K562 (cell line): ENCODE measurements around the gene XPNPEP3. TPM values are rescaled to one million over a fixed set of nuclear protein-coding genes. Genes with fewer than 3 reads are reported as not detected.
A peak's percentile ranks its signal among the peaks of the same experiment; 100 is the strongest.

Experiments used
- CEBPB ChIP-seq: fragments of 450-650 bp; IDR thresholded peaks from 2 replicates; pipeline ENCODE4 v1.6.1; 2016; ENCODE audit warnings: missing genetic modification characterization, missing compliant biosample characterization
- HSF4 ChIP-seq: fragments of 250-450 bp; sonication (Bioruptor Pico); IDR thresholded peaks from 2 replicates; pipeline ENCODE4 v2.1.2; 2022; ENCODE audit warnings: mild to moderate bottlenecking, moderate library complexity, borderline replicate concordance
- KLF10 ChIP-seq: fragments of 250-450 bp; sonication (Bioruptor Pico); IDR thresholded peaks from 2 replicates; pipeline ENCODE4 v1.6.1; 2021; ENCODE audit warnings: matching md5 sums
- LCOR ChIP-seq: sonication (generic); formaldehyde crosslinking; IDR thresholded peaks from 2 replicates; pipeline ENCODE4 v1.8.0; 2022; ENCODE audit warnings: mild to moderate bottlenecking, missing genetic modification reagents
- MTF1 ChIP-seq: fragments of 250-450 bp; sonication (Bioruptor Pico); IDR thresholded peaks from 2 replicates; pipeline ENCODE4 v1.9.0; 2021; ENCODE audit warnings: moderate library complexity, mild to moderate bottlenecking, inconsistent platforms, borderline replicate concordance
- MYBL2 ChIP-seq, 2 experiments: fragments of 450-650 bp in 1 of 2; sonication (generic) in 1 of 2; formaldehyde crosslinking in 1 of 2; IDR thresholded peaks; 2 replicates each; pipeline versions ENCODE4 v1.6.1 to v1.8.1; 2017 to 2022; ENCODE audit warnings: borderline replicate concordance in 1 of 2, inconsistent platforms in 1 of 2, low read depth in 1 of 2, mild to moderate bottlenecking in 1 of 2, missing genetic modification reagents in 1 of 2, moderate library complexity in 1 of 2
- NCOA4 ChIP-seq: fragments of 450-650 bp; IDR thresholded peaks from 2 replicates; pipeline ENCODE4 v1.6.1; 2018; ENCODE audit warnings: mild to moderate bottlenecking; ENCODE audit not compliant: partially characterized antibody
- NR2C2 ChIP-seq, 2 experiments: fragments of 200-800 bp in 1 of 2; sonication (Bioruptor generic) in 1 of 2; sonication (generic) in 1 of 2; formaldehyde crosslinking in 1 of 2; IDR thresholded peaks; 2 replicates each; pipeline versions ENCODE4 v1.6.1 to v1.8.0; 2016 to 2022; ENCODE audit warnings: mild to moderate bottlenecking in 1 of 2, missing compliant biosample characterization in 1 of 2, missing genetic modification characterization in 1 of 2, missing genetic modification reagents in 1 of 2
- NR4A1 ChIP-seq, 2 experiments: fragments of 250-450 bp in 1 of 2; fragments of 450-650 bp in 1 of 2; sonication (Bioruptor Pico) in 1 of 2; IDR thresholded peaks; 2 replicates each; pipeline versions ENCODE4 v1.4.0 to v1.6.1; 2016 to 2020; ENCODE audit warnings: mild to moderate bottlenecking in 2 of 2, missing compliant biosample characterization in 1 of 2, missing genetic modification characterization in 1 of 2, moderate library complexity in 1 of 2
- POLR2G ChIP-seq: fragments of 200-400 bp; formaldehyde crosslinking; IDR thresholded peaks from 2 replicates; pipeline ENCODE4 v1.6.1; 2017; ENCODE audit warnings: low read depth, mild to moderate bottlenecking, antibody characterized with exemption, low read length, moderate library complexity
- PRPF4 ChIP-seq: fragments of 200-400 bp; formaldehyde crosslinking; IDR thresholded peaks from one replicate; pipeline ENCODE4 v1.6.1; 2017; ENCODE audit warnings: low read length, low read depth, mild to moderate bottlenecking; ENCODE audit not compliant: insufficient read depth, poor library complexity, severe bottlenecking
- VEZF1 ChIP-seq: fragments of 200-800 bp; sonication (Bioruptor generic); IDR thresholded peaks from 2 replicates; pipeline ENCODE4 v1.6.1; 2017; ENCODE audit warnings: missing genetic modification characterization, missing compliant biosample characterization
- ZBTB9 ChIP-seq: fragments of 450-650 bp; formaldehyde crosslinking; IDR thresholded peaks from 2 replicates; pipeline ENCODE4 v1.4.0; 2020; ENCODE audit warnings: mild to moderate bottlenecking, moderate library complexity
- ZFP91 ChIP-seq: sonication (generic); formaldehyde crosslinking; IDR thresholded peaks from 2 replicates; pipeline ENCODE4 v1.8.0; 2022; ENCODE audit warnings: mild to moderate bottlenecking, missing genetic modification reagents
- ZNF124 ChIP-seq: sonication (generic); formaldehyde crosslinking; IDR thresholded peaks from 2 replicates; pipeline ENCODE4 v1.8.1; 2022; ENCODE audit warnings: missing genetic modification reagents
- ZNF444 ChIP-seq: fragments of 250-450 bp; sonication (Bioruptor Pico); IDR thresholded peaks from 2 replicates; pipeline ENCODE4 v1.4.0; 2020; ENCODE audit warnings: mild to moderate bottlenecking, moderate library complexity
- polyA plus RNA-seq, 8 experiments: library from polyadenylated mRNA; depleted of rRNA in 4 of 8; stranded (reverse) in 5 of 8; unstranded in 3 of 8; fragments of >200 nt; fragmentation: Nextera tagmentation in 2 of 8; fragmentation: Illumina TruSeq in 1 of 8; extraction: Ambion mirVana in 2 of 8; extraction: Trizol in 1 of 8; gene quantifications; 2 replicates each; pipeline versions ENCODE4 v1.2.1 to v1.2.3, GENCODE V29; 2011 to 2014; ENCODE audit warnings: inconsistent platforms in 1 of 8, missing spikeins in 1 of 8
- total RNA-seq, 7 experiments: library from RNA; depleted of rRNA in 6 of 7; stranded (reverse); fragments of >200 nt in 6 of 7; fragmentation: Illumina TruSeq in 2 of 7; extraction: Trizol in 2 of 7; gene quantifications; 2 replicates each; pipeline versions ENCODE4 v1.2.1 to v1.2.3, GENCODE V29; 2011 to 2021; ENCODE audit warnings: low replicate concordance in 1 of 7
- TF ChIP-seq, protein P1 (sequence below): conservative IDR thresholded peaks from 2 replicates; pipeline ENCODE4 v1.6.1; 2011; ENCODE audit warnings: low read depth, mild to moderate bottlenecking, low read length; ENCODE audit not compliant: control insufficient read depth
- TF ChIP-seq, protein P2 (sequence below): sonication (generic); formaldehyde crosslinking; IDR thresholded peaks from 2 replicates; pipeline ENCODE4 v1.5.0; 2020; ENCODE audit warnings: missing genetic modification reagents
- TF ChIP-seq, protein P3 (sequence below): fragments of 250-450 bp; sonication (Bioruptor Pico); IDR thresholded peaks from 2 replicates; pipeline ENCODE4 v1.9.0; 2021; ENCODE audit warnings: mild to moderate bottlenecking

Gene XPNPEP3
- total and polyA plus RNA-seq, 9 of the 15 experiments (the other 6 are each of a cell fraction or from before 2014, with no cell fraction given), result 9.1 to 22.6 (median 15.6) TPM

GRCh38 chr22:40819599-40820140 lies 37.3 kb upstream of the XPNPEP3 start (continued):
- no peak for TF ChIP-seq NR4A1 (CRISPR knock-in tag; IDR thresholded peaks at IDR 0.05)
- TF ChIP-seq NR4A1 (tag; IDR thresholded peaks at IDR 0.05), result no peak
- TF ChIP-seq, protein P1, sequence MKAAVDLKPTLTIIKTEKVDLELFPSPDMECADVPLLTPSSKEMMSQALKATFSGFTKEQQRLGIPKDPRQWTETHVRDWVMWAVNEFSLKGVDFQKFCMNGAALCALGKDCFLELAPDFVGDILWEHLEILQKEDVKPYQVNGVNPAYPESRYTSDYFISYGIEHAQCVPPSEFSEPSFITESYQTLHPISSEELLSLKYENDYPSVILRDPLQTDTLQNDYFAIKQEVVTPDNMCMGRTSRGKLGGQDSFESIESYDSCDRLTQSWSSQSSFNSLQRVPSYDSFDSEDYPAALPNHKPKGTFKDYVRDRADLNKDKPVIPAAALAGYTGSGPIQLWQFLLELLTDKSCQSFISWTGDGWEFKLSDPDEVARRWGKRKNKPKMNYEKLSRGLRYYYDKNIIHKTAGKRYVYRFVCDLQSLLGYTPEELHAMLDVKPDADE, result no peak
- TF ChIP-seq LCOR (CRISPR knock-in tag), result 0 out of 2 replicates have a peak, but pooled peaks have one; percentile 9
- no peak for TF ChIP-seq POLR2G
- peak; percentile 65 for TF ChIP-seq CEBPB (tag)
- TF ChIP-seq ZBTB9 (CRISPR knock-in tag), result no peak
- TF ChIP-seq, protein P2, sequence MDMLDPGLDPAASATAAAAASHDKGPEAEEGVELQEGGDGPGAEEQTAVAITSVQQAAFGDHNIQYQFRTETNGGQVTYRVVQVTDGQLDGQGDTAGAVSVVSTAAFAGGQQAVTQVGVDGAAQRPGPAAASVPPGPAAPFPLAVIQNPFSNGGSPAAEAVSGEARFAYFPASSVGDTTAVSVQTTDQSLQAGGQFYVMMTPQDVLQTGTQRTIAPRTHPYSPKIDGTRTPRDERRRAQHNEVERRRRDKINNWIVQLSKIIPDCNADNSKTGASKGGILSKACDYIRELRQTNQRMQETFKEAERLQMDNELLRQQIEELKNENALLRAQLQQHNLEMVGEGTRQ (CRISPR knock-in tag), result no peak
- TF ChIP-seq PRPF4, result no peak
- no peak for TF ChIP-seq NR2C2 (CRISPR knock-in tag; IDR thresholded peaks at IDR 0.05)
- TF ChIP-seq NR2C2 (tag; IDR thresholded peaks at IDR 0.05), result peak; percentile 96
- peak; percentile 11; the same call in 1 of the 2 replicates for TF ChIP-seq VEZF1 (CRISPR knock-in tag)
- TF ChIP-seq ZFP91 (CRISPR knock-in tag), result no peak
- TF ChIP-seq HSF4 (CRISPR knock-in tag), result no peak
- no peak for TF ChIP-seq NCOA4
- no peak for TF ChIP-seq ZNF444
- TF ChIP-seq ZNF124 (CRISPR knock-in tag), result no peak
- no peak for TF ChIP-seq MTF1 (CRISPR knock-in tag)
- TF ChIP-seq, protein P3, sequence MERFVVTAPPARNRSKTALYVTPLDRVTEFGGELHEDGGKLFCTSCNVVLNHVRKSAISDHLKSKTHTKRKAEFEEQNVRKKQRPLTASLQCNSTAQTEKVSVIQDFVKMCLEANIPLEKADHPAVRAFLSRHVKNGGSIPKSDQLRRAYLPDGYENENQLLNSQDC (CRISPR knock-in tag), result no peak
- TF ChIP-seq MYBL2 (IDR thresholded peaks at IDR 0.05; ENCODE audit: low read depth), result no peak
- no peak for TF ChIP-seq MYBL2 (CRISPR knock-in tag; IDR thresholded peaks at IDR 0.05; ENCODE audit: borderline replicate concordance)
- no peak for TF ChIP-seq KLF10 (CRISPR knock-in tag)
